HepG2 (cell line): ENCODE measurements around the gene TULP4. TPM values are rescaled to one million over a fixed set of nuclear protein-coding genes. Genes with fewer than 3 reads are reported as not detected.

Experiments used
- BCLAF1 ChIP-seq: fragments of 450-650 bp; IDR thresholded peaks from 2 replicates; pipeline ENCODE4 v1.6.1; 2017; ENCODE audit warnings: mild to moderate bottlenecking
- CENPX ChIP-seq: sonication (generic); formaldehyde crosslinking; IDR thresholded peaks from 2 replicates; pipeline ENCODE4 v1.9.0; 2021; ENCODE audit warnings: mild to moderate bottlenecking, missing genetic modification reagents, moderate library complexity
- HOXA5 ChIP-seq: sonication (generic); formaldehyde crosslinking; IDR thresholded peaks from 2 replicates; pipeline ENCODE4 v1.4.0; 2020; ENCODE audit warnings: missing genetic modification reagents
- SKIL ChIP-seq: sonication (generic); formaldehyde crosslinking; IDR thresholded peaks from 2 replicates; pipeline ENCODE4 v1.8.0; 2022; ENCODE audit warnings: missing genetic modification reagents, mild to moderate bottlenecking, moderate library complexity, borderline replicate concordance
- SRF ChIP-seq: IDR thresholded peaks from 2 replicates; pipeline ENCODE4 v1.6.1; 2011; ENCODE audit warnings: mild to moderate bottlenecking, low read depth, low read length, moderate library complexity
- TEAD2 ChIP-seq: sonication (generic); formaldehyde crosslinking; IDR thresholded peaks from 2 replicates; pipeline ENCODE4 v1.9.0; 2021; ENCODE audit warnings: missing genetic modification reagents
- ZBTB44 ChIP-seq: sonication (generic); formaldehyde crosslinking; IDR thresholded peaks from 2 replicates; pipeline ENCODE4 v1.4.0; 2020; ENCODE audit warnings: missing genetic modification reagents
- ZNF503 ChIP-seq: sonication (generic); formaldehyde crosslinking; IDR thresholded peaks from 2 replicates; pipeline ENCODE4 v1.4.0; 2020; ENCODE audit warnings: missing genetic modification reagents
- polyA plus RNA-seq, 8 experiments: library from polyadenylated mRNA; depleted of rRNA in 3 of 8; stranded (reverse) in 7 of 8; unstranded in 1 of 8; fragments of >200 nt; fragmentation: Illumina TruSeq in 4 of 8; extraction: Trizol in 4 of 8; gene quantifications; 2 replicates each; pipeline versions ENCODE4 v1.2.1 to v1.2.3, GENCODE V29; 2011 to 2016; ENCODE audit warnings: low read depth in 4 of 8, missing spikeins in 1 of 8, mixed read lengths in 1 of 8; ENCODE audit not compliant: insufficient read depth in 1 of 8
- total RNA-seq, 5 experiments: library from RNA; depleted of rRNA; stranded (reverse); fragments of >200 nt; fragmentation: Illumina TruSeq; extraction: Trizol; gene quantifications; 2 replicates each; pipeline ENCODE4 v1.2.3, GENCODE V29; 2016; ENCODE audit warnings: low read depth in 1 of 5

TULP4 gene
- total and polyA plus RNA-seq, 2 of the 13 experiments (the other 11 are each of a cell fraction or from before 2014, with no cell fraction given): 21.1 to 122 TPM

GRCh38 chr6:158492881-158493280 is 180.6 kb downstream of the TULP4 start (continued):
- TF ChIP-seq ZBTB44 (no peak), ZNF503 (CRISPR knock-in tag) (no peak), HOXA5 (CRISPR knock-in tag) (no peak), CENPX (CRISPR knock-in tag) (no peak), SKIL (no peak), BCLAF1 (no peak), TEAD2 (CRISPR knock-in tag) (no peak), SRF (no peak)
